Ammon's horn (tissue), 1 donor: ENCODE results near the gene CDH4.
A peak's percentile ranks its signal among the peaks of the same experiment; 100 is the strongest.

Source experiments
- DNase-seq: peaks from one replicate; pipeline ENCODE4 v3.0.0-alpha.2; 2016; ENCODE audit warnings: low spot score

Gene CDH4

DNA sequence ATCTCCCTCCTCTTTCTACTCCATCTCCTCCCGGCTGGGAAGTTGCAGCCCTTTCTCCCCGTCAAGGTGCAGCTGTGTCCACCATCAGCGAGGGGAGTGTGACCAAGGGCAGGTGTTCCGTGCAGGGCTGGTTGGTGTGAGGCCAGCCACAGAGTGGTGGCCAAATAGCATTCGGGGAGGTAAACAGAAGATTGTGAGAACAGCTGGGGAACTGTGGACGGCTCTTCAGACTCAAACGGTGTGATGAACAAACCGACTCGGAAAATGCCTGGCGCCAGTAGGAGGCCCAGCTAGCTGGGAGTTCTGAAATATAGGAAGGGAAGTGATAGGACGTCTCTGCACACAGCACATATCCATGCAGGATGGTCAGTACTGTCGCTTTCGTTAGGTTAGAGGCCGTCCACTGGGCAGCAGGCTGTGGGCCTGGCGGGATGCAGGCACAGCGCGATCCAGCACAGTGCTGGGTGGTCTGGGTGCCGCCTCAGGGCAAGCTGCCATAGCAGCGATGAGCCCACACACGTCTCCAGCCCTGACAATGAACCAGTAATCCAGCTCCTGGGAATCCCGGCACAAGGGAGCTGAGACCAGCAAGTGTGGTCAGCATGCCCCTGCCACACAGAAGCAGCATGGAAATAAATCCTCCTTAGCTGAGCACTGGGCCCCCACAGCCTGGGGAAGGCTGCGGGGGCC lies 555.6 kb downstream of the CDH4 start:
- no peak for DNase-seq

- DNase-seq, result peak; percentile 18
Observed at GRCh38 chr20:61808447-61808846, 556.4 kb downstream of the CDH4 start.

DNA sequence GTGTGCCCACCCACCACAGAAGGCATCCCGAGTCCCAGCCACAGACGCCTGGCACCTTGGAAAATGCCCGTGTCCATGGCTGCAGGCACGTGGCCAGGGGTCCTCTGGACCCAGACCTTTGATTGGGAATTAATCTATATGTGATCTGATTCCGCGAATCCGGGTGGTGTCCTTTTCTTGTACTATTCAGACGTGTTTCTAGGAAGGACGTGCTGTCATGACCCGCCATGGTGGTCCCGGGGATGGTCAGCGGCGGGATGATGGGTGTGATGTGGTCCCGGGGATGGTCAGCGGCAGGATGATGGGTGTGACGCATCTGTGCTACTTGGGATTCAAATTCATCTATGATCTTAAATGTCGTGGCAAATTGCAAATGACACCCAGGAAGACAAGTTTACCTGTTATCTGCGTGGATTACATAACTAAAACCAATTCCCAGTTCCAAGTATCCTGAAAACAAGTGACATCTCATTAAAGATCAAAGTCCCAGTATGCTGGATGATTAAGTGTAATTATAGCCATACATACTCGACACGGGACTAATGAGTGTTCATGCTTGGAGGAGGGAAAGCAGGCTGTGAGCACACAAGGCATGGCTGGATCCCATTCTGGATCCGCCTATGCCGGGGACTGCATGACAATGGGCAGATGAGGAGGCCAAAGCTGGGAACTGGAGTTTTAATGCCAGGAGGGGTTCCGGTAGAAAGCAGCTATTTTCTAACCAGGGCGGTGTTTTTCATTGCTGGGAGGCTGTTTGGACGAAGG lies 557.1 kb downstream of the CDH4 start:
- DNase-seq, result no peak

DNA sequence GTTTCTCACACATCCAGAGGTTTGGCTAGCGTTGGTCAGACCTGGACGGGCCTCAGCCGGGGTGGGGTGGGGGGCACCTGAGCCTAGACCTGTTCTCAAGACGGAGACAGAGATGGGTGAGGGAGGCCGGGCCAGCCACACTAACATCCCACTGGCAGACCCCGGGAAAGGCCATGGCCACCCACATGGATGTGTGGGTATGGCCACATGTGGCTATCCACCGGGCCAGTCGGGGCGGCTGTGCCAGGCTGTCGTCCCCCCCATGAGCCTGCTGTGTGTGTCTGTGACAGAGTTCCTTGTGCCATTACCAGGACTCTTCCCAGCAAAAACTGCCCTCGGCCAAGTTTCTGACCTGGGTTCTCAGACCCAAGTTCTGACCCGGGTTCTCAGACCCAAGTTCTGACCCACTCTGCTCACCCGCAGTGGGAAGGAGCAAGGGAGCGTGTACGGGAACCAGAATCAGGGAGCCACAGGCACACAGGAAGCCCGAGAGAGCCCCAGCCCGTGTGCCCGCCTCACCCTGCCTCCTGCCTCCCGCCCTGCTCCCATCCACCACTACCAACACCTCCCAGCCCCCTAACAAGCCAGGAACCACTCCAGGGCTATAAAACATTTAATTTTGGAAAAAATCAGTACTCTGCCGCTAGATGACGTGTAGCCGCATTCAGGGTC lies 558.1 kb downstream of the CDH4 start:
- DNase-seq, result no peak

DNA sequence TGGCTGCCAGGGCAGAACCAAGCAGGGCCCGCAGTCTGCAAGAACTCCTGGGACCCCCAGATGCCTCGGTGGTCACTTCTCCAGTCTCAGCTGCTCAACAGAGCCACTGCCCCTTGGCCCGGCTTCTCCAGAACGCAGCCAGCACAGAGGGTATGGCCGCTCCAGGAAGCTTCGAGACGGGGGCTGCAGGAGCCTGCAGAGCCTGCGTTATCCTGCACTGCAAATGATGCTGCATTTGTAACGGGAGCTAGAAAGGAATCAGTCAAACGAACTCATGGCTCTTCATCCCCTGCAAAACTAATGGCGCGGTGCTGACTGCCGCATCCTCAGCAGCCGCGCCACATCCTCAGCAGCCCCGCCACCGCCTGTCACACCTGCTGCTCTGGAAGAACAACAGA lies 558.7 kb downstream of the CDH4 start:
- no peak for DNase-seq

DNA sequence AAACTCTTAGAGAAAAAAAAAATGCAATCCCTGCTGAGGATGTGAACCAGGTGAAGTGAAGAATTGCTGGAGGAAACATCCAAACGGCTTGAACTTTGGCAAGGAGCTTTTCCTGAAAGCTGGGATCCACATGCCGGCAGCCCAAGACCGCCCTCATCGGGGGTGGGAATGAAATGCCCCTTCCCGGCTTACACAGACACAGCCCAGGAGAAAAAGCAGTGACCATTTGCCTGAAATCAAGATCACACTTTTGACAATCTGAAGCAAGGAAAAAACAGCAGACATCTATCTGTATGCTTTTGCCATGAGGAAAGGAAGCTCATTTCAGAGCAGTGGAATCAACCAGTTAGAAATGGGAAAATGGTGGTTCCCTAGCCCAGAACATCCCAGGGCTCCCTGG lies 559.1 kb downstream of the CDH4 start:
- no peak for DNase-seq

GRCh38 chr20:61812121-61812844 lies 560.2 kb downstream of the CDH4 start:
- DNase-seq, result no peak

DNA sequence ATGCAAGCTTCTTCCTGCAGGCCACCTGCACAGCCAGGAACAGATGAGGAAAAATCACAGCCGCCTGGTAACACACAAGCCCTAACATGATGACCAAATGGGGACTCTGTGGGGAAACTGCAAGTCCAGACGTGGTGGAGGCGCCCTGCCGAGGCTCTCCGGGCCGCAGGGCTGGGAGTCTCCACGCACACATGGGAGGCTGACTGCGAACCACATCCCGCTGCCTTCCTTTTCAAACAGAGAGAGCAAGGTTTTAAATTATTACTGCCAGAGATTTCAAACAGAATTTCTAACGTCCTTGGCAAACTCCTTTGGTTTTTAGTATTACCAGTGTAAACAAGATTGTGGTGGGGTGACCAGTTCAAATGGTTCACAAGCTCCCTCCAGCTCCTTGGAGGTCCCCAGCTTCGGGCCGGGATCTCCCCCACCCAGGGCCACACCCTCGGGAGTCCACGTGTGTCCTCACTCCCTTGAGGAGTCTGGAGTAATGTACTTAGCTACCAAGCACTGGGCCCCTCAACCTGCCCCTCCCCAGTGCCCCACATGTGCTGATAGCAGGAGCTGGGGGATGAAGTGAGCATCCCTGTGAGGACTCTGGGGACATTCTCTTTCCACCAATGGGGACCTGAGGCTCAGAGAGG lies 560.9 kb downstream of the CDH4 start:
- no peak for DNase-seq

- DNase-seq, result no peak
Observed at GRCh38 chr20:61813791-61814190, 561.7 kb downstream of the CDH4 start.

DNA sequence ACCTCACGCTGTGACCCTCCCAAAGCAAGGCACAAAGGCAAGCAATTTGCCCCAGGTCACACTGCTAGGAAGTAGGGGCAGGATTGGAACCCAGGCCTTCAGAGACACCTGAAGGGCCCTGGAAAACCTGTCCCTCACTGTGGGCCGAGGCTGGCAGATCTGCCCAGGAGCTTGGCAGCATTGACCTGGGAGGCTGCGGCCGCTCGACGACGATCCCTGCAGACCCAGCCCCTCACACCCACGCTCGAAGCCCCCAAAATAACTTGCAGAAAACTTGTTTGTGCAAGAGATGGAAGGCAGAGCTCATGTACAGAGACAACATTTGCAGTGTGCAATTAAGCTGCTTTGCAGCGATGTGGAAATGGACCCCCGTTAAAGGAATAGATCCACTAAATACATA lies 562.2 kb downstream of the CDH4 start:
- no peak for DNase-seq

DNA sequence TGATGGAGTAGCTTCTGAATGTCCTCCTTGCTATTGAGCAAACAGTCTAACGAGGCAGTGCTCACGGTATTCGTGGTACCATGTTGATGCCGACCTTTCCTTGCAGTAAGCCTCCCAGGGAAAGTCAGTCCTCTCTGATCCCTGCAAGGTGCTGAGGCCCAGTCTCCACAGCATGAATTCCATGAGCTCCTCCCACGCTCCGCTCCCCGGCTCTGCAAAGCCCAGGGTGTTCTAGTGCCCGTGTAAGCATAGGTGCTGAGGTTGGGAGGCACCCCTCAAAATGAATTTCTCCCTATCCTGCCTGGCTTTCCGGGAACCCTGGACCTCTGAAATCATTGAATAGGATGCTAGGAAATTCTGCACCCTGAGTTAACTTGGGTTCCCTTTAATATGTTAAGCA lies 562.7 kb downstream of the CDH4 start:
- DNase-seq, result no peak

GRCh38 chr20:61815176-61815575 lies 563.1 kb downstream of the CDH4 start:
- no peak for DNase-seq

DNA sequence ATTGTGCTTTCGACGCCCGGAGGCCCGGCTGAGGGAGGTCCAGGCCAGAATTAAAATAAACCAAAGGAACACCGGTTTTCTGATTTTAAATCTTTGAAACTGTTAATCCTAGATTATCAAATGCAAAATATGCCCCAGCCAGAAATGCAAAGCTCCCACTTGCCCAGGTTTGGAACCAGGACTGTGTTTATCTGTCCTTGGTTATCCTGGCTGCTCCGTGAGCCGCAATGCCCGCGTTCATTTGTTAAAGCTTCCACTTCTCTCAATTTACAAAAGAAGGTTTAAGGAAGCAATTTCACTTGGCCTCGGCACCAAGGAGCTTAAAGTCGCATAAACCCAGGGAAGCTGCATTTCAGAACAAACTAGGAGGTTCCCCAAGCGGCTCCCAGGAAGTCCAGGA lies 563.6 kb downstream of the CDH4 start:
- no peak for DNase-seq

GRCh38 chr20:61816606-61817460 lies 564.8 kb downstream of the CDH4 start:
- DNase-seq, result no peak

GRCh38 chr20:61817575-61817974 lies 565.5 kb downstream of the CDH4 start:
- no peak for DNase-seq

DNA sequence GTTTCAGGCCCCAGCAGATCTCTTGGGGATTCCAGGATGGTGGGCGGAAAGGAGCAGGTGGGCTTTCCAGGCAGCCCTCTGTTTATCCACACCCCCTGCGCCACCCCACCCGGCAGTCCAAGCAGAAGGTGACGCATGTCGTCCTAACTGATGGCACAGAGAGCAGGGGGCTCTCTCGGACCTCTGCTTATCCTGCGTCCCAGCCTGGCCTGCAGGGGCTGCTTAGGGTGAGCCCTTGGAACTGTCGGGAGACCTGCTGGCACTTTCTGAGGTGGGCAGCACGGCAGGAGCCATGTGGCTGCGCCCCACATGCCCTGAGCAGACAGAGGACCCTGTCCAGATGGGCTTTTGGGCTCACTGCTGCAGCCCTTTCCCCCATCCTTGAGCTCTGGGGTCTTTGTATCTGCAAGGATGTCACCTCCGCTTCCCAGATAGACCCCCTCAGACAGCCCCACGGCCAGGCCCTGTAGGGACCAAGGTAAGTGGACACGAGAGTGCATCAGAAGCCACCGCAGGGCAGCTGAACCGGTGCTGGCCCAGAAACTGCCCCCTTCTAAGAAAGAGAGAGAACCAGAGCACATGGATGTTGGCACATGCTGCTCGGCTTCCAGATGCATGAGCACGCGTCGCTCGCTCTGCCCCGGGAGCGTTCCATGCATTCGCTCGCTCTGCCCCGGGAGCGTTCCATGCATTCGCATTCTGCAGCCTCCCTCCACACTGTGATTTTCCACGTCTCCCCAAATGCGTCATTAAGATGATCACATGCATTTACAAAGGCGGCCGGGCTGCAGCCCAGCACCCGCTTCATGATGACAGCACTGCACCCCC lies 566.9 kb downstream of the CDH4 start:
- DNase-seq, result no peak

GRCh38 chr20:61819574-61819846 lies 567.4 kb downstream of the CDH4 start:
- DNase-seq, result no peak

DNA sequence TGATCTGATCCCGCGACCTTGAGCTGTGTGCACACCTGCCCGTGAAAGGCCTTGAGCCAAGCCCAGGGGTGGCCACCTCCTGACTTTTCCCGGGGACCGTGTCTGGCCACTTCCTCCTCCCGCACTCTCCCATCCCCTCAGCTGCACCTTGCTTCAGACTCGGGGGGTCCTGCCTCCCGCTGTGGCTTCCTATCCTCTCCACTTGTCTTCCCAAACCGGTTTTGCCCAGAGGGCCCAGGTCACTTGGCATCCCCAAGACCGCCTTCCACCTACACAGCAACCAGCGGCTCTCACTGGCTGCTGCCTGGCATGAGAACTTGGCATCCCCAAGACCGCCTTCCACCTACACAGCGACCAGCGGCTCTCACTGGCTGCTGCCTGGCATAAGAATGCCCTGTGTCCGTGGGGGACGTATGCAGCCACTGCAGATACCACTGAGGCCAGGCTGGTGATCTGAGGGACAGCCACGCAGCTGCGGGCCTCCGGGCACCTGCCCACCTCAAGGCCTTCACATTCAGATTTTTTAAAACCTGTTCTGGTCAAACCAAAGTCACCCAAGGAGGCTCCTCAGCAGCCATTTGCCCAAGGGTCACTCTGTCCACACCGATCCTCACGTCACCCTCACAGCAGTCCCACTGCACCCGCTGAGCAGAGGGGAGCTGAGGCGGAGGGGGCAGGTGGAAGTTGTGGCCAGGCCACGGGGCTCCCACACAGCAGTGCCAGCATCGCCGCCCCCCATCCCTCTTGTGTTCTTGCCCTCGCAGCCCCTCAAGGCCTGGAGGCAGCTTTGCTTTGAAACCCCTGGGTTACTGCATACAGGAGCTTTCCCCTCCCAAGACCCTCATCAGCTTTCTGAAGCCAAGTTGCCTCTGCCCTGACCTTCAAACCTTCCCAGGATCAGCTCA lies 568.1 kb downstream of the CDH4 start:
- DNase-seq, result no peak

DNA sequence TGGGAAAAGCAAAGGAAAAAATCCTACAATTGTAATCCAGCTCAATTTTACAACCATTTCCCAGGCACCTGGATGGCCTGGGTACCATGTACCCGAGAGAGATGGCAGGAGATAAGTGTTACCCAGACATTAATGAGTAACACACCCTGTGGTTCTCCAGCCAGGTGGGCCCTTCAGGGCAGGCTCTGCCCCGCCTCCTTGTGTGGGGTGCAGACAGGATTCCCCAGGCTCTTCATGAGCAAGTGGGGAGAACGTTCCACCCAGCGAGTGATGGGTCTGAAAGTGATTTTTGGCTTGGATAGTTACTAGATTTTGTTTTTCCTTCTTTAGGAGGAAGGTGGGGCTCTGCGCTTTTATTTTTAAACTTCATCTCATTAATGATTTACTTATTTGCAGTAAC lies 569.7 kb downstream of the CDH4 start:
- no peak for DNase-seq
